HCT116 (cell line): ENCODE measurements around the gene TENM4.

ENCODE experiments used
- CTCF ChIP-seq, 3 experiments: fragments of 200-600 bp in 1 of 3; sonication (generic) in 1 of 3; IDR thresholded peaks in 2 of 3; conservative IDR thresholded peaks in 1 of 3; 2 replicates each; pipeline ENCODE4 v1.5.1; 2012 to 2017; ENCODE audit warnings: low read depth in 2 of 3, low read length in 2 of 3, antibody characterized with exemption in 1 of 3, borderline replicate concordance in 1 of 3, control low read depth in 1 of 3, mild to moderate bottlenecking in 1 of 3, mixed read lengths in 1 of 3, mixed run types in 1 of 3, moderate library complexity in 1 of 3; ENCODE audit not compliant: insufficient read depth in 1 of 3
- SP1 ChIP-seq: IDR thresholded peaks from 2 replicates; pipeline ENCODE4 v1.6.1; 2012; ENCODE audit warnings: low read depth

GRCh38 chr11:78798663-78799062 lies 642.2 kb downstream of the TENM4 start:
- TF ChIP-seq CTCF (IDR thresholded peaks at IDR 0.05 in 2 of 3, conservative IDR thresholded peaks at IDR 0.05 in 1 of 3; ENCODE audit: borderline replicate concordance in 1 of 3, insufficient read depth in 1 of 3, low read depth in 2 of 3, low read length in 2 of 3): peak; percentile 68 to 92 (median 89)
- TF ChIP-seq SP1: no peak
